Mesendoderm (in vitro differentiated cells): ENCODE data around the gene ERI3.

Experiments
- DNase-seq: peaks from one replicate; pipeline ENCODE4 v3.0.0; 2013
- H2AK5ac ChIP-seq: 2 replicates; pipeline ENCODE4 v1.6.1; 2013; ENCODE audit warnings: low read length, inconsistent platforms
- H2BK120ac ChIP-seq: 2 replicates; pipeline ENCODE4 v1.6.1; 2013; ENCODE audit warnings: low read depth, mild to moderate bottlenecking, low read length, moderate library complexity, mixed read lengths
- H2BK15ac ChIP-seq: replicated peaks from 2 replicates; pipeline ENCODE4 v1.6.1; 2013; ENCODE audit warnings: low read depth, mild to moderate bottlenecking, moderate library complexity
- H2BK5ac ChIP-seq: 2 replicates; pipeline ENCODE4 v1.6.1; 2013; ENCODE audit warnings: low read length, inconsistent platforms
- H3K18ac ChIP-seq: 2 replicates; pipeline ENCODE4 v1.6.1; 2013; ENCODE audit warnings: mild to moderate bottlenecking, low read length, mixed read lengths
- H3K23ac ChIP-seq: one replicate; pipeline ENCODE4 v1.6.1; 2013; ENCODE audit warnings: low read length
- H3K27ac ChIP-seq: 2 replicates; pipeline ENCODE4 v1.5.1; 2013; ENCODE audit warnings: low read depth, mild to moderate bottlenecking, inconsistent platforms, low read length, moderate library complexity
- H3K27me3 ChIP-seq: 2 replicates; pipeline ENCODE4 v1.6.1; 2013; ENCODE audit warnings: low read length, control low read depth, mild to moderate bottlenecking, inconsistent platforms; ENCODE audit not compliant: insufficient read depth, poor library complexity
- H3K36me3 ChIP-seq: 2 replicates; pipeline ENCODE4 v1.6.1; 2013; ENCODE audit warnings: low read length, inconsistent platforms; ENCODE audit not compliant: control insufficient read depth, insufficient read depth
- H3K4ac ChIP-seq: one replicate; pipeline ENCODE4 v1.6.1; 2013; ENCODE audit warnings: low read depth, mild to moderate bottlenecking, low read length, moderate library complexity
- H3K4me1 ChIP-seq: 2 replicates; pipeline ENCODE4 v1.6.1; 2013; ENCODE audit warnings: low read depth, low read length, inconsistent platforms; ENCODE audit not compliant: control insufficient read depth
- H3K4me2 ChIP-seq: 2 replicates; pipeline ENCODE4 v1.6.1; 2013; ENCODE audit warnings: low read length
- H3K4me3 ChIP-seq: 2 replicates; pipeline ENCODE4 v1.5.1; 2013; ENCODE audit warnings: mild to moderate bottlenecking, low read length
- H3K56ac ChIP-seq: one replicate; pipeline ENCODE4 v1.6.1; 2013; ENCODE audit warnings: low read length
- H3K79me1 ChIP-seq: 2 replicates; pipeline ENCODE4 v1.6.1; 2013; ENCODE audit warnings: low read length, inconsistent platforms
- H3K79me2 ChIP-seq: 2 replicates; pipeline ENCODE4 v1.6.1; 2013; ENCODE audit warnings: mild to moderate bottlenecking, low read length; ENCODE audit not compliant: control insufficient read depth, insufficient read depth
- H3K9ac ChIP-seq: 2 replicates; pipeline ENCODE4 v1.6.1; 2013; ENCODE audit warnings: low read length, inconsistent platforms
- H4K5ac ChIP-seq: one replicate; pipeline ENCODE4 v1.6.1; 2013; ENCODE audit warnings: low read length
- H4K8ac ChIP-seq: one replicate; pipeline ENCODE4 v1.6.1; 2013; ENCODE audit warnings: low read depth, mild to moderate bottlenecking, control low read depth, low read length, moderate library complexity
- WGBS: extraction: QIAGEN DNeasy Blood & Tissue Kit; methylation state at CpG from one replicate; pipeline ENCODE4 v1.1.7; 2013; ENCODE audit warnings: low lambda C conversion rate, missing lambda C conversion rate; ENCODE audit not compliant: insufficient coverage; ENCODE audit errors: extremely low coverage; 5-methylcytosine and 5-hydroxymethylcytosine counted together

Gene ERI3

DNA sequence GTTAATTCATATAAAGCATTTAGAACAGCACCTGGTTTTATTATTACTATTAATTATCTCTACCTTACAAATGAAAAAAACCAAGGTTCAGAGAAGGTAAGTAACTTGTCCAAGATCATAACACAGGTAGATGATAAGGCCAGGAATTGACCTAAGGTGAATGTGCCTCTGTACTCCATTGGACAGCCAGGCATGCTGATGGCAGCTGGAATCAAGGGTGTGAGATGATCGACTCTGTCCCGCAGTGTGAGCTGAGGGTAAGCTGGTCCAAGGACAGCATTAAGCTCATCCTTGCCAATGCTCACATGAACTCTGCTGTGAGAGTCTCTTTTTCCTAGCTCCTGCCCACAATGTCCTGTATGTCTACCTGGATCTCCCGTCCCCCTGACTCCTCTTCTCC lies 83.4 kb downstream of the ERI3 start:
- Histone ChIP-seq H3K79me2 (no peaks in the 10 kb centered on the region), H3K23ac (no peak overlapping the region), H3K79me1 (peaks cover 2% of the 10 kb centered on the region), H3K9ac (no peak overlapping the region), H2BK5ac (no peak overlapping the region), H2BK120ac (no peak overlapping the region), H3K4me2 (no peak overlapping the region), H2AK5ac (no peak overlapping the region), H3K27ac (no peak overlapping the region), H2BK15ac (no peak overlapping the region), H3K56ac (no peak overlapping the region), H3K4me1 (peaks cover 5% of the 10 kb centered on the region), H4K8ac (no peak overlapping the region), H3K36me3 (no peaks in the 10 kb centered on the region), H3K4me3 (no peak overlapping the region), H3K27me3 (no peaks in the 10 kb centered on the region), H3K18ac (no peak overlapping the region), H4K5ac (no peak overlapping the region), H3K4ac (no peak overlapping the region)
- DNase-seq = no peak
- no CpG with 5 or more reads among the region's 3 CpGs for WGBS

DNA sequence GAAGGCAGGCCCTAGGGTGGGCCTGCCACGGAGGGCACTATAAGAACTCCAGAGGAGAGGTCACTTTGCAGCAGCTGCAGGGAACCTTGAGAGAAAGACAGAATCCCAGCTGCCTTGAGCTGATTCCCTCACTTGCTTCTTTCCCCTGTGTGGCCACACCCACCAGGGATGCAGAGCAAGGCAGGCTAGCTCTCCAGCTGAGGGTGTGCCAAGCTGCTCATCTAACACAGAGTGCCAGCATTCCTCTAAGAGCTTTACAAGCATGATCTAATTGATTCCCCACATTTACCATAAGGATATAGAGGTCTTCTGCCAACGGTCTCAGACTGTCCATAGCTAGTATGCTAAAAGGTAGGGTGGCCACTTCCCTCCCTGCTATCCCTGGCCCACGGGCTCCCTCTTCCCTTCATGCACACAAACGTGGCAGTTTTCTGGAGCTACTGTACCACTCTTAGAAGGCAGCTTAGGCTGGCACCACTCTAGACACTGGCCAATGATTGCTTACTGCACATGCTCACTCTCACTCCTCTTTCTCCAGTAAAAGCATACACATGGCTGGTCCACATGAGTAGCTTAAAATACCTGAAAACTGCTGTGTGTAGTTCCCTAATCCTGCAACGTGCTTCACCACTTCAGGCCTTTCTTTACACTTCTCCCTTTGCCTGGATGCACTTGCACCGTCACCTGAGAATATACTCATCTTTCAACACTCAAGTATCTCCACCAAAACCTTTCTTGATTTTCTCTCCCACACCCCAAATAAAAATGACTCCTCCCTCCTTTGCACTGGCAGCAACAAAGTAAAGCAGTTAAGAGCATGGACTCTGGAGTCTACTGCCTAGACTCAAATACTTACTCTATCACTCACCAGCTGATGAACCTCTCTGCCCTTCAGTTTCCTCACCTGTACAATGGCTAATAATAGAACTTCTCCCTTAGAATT lies 84.1 kb downstream of the ERI3 start:
- H3K79me1 ChIP-seq = peaks cover 2% of the 10 kb centered on the region
- H4K5ac ChIP-seq = no peak overlapping the region
- DNase-seq = no peak
- H3K9ac ChIP-seq = no peak overlapping the region
- H4K8ac ChIP-seq = no peak overlapping the region
- no peak overlapping the region for H2AK5ac ChIP-seq
- no peak overlapping the region for H3K27ac ChIP-seq
- WGBS = no CpG with 5 or more reads among the region's 6 CpGs
- H3K4me1 ChIP-seq = peaks cover 3% of the 10 kb centered on the region
- H3K79me2 ChIP-seq = no peaks in the 10 kb centered on the region
- no peak overlapping the region for H3K18ac ChIP-seq
- H2BK15ac ChIP-seq = no peak overlapping the region
- no peak overlapping the region for H2BK120ac ChIP-seq
- H3K4me2 ChIP-seq = no peak overlapping the region
- H3K56ac ChIP-seq = no peak overlapping the region
- no peak overlapping the region for H3K4me3 ChIP-seq
- no peak overlapping the region for H3K23ac ChIP-seq
- no peak overlapping the region for H2BK5ac ChIP-seq
- H3K36me3 ChIP-seq = no peaks in the 10 kb centered on the region
- H3K27me3 ChIP-seq = no peaks in the 10 kb centered on the region
- no peak overlapping the region for H3K4ac ChIP-seq

DNA sequence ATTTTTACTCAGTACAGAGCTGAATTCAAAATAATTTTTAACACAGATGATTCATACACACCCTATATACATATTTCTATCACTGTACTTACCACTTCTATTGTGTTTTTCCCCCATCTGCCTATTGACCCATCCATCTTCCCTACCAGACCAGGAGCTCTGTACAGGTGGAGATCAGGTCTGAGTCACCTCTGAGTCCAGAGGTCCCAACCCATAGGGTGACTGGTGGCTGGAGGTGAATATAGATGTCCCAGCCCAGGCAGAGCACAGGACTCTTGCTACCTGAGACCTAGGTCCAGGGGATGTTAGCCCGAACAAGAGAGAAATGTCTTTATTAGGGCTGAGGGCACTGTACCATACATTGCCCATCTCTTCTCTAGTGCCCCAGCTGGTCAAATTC lies 87.0 kb downstream of the ERI3 start:
- Histone ChIP-seq H3K23ac (no peak overlapping the region), H2AK5ac (no peak overlapping the region), H3K18ac (no peak overlapping the region), H2BK5ac (no peak overlapping the region), H3K27ac (no peak overlapping the region), H3K4ac (no peak overlapping the region), H2BK15ac (no peak overlapping the region), H3K79me1 (peaks cover 2% of the 10 kb centered on the region), H4K8ac (no peak overlapping the region), H3K79me2 (no peaks in the 10 kb centered on the region), H3K36me3 (no peaks in the 10 kb centered on the region), H3K27me3 (no peaks in the 10 kb centered on the region), H3K9ac (no peak overlapping the region), H3K4me3 (no peak overlapping the region), H4K5ac (no peak overlapping the region), H3K4me1 (no peaks in the 10 kb centered on the region), H2BK120ac (no peak overlapping the region), H3K56ac (no peak overlapping the region), H3K4me2 (no peak overlapping the region)
- no peak for DNase-seq
- no CpG with 5 or more reads among the region's 1 CpG for WGBS

DNA sequence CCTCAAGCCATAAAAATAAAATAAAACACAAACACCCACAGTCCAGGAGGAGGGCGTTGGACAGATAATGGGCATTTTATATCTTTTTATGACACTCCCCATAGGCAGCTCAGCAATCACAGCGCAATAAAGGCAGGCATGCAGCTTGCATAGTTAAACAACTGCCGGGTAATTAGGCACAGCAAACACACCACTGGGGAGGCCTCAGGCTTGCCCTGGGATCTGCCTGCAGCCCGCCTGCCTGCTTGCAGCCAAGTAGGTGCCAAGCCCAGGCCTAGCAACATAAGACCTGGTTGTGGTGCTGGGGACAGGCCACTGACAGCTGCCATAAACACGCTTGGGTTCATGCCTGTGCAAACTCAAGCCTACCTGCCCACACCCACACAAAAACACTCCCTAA lies 87.6 kb downstream of the ERI3 start:
- no peak overlapping the region for H3K27ac ChIP-seq
- no peak overlapping the region for H2AK5ac ChIP-seq
- H3K27me3 ChIP-seq = no peaks in the 10 kb centered on the region
- H4K8ac ChIP-seq = no peak overlapping the region
- no peak overlapping the region for H4K5ac ChIP-seq
- no peaks in the 10 kb centered on the region for H3K79me2 ChIP-seq
- H3K9ac ChIP-seq = no peak overlapping the region
- no peaks in the 10 kb centered on the region for H3K4me1 ChIP-seq
- no CpG with 5 or more reads among the region's 5 CpGs for WGBS
- no peak overlapping the region for H2BK15ac ChIP-seq
- H3K4me2 ChIP-seq = no peak overlapping the region
- no peak overlapping the region for H3K18ac ChIP-seq
- no peak overlapping the region for H3K23ac ChIP-seq
- no peak overlapping the region for H3K4me3 ChIP-seq
- H2BK5ac ChIP-seq = no peak overlapping the region
- H3K79me1 ChIP-seq = peaks cover 2% of the 10 kb centered on the region
- no peak overlapping the region for H3K56ac ChIP-seq
- H2BK120ac ChIP-seq = no peak overlapping the region
- no peak for DNase-seq
- H3K4ac ChIP-seq = no peak overlapping the region
- no peaks in the 10 kb centered on the region for H3K36me3 ChIP-seq

DNA sequence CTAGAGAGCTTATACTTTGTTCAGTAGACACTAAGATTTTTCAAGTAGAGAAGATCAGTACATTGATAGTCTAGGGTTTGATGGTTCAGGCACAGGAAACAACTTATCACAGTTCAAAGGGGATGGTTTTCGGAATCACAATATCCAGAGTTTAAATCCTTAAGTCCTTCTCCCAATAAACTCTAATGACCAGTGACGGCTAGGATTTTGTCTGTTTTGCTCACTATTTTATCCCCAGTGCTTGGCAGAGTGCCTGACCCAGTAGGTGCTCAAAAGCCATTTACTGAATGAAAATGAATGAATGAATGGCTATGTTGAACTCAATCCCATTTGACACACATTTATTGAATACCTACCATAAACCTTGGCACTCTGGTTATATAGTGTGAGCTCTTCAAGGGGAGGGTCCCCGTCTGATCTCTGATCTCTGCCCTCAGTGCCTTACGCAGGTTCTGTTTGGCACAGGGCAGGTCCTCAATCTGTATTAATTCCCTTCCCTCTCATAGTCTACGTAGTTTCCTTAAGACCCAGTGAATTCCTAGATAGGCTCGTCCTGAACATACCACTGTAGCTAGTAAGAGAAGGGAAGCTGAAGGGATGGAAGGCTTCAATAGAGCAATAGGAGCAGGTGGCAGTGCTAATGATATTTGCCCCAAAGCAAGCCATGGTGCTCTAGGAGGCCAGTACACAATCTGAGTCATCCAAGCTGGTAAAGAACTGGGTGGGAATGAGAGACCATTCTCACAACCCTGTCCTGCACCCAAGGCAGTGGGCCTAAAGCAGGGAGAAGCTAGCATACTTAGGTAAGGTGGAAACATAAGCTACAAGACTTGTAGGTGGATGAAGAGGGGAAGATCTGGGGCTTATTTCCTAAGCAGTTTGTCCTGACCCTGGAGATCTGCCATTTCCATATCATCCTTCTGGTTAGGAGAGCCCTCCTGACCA lies 88.4 kb downstream of the ERI3 start:
- Histone ChIP-seq H2BK5ac (no peak overlapping the region), H3K36me3 (no peaks in the 10 kb centered on the region), H2AK5ac (no peak overlapping the region), H3K79me2 (no peaks in the 10 kb centered on the region), H3K4ac (no peak overlapping the region), H3K9ac (no peak overlapping the region), H3K18ac (no peak overlapping the region), H3K4me2 (no peak overlapping the region), H3K4me1 (peaks cover 3% of the 10 kb centered on the region), H2BK15ac (no peak overlapping the region), H2BK120ac (no peak overlapping the region), H3K4me3 (no peak overlapping the region), H3K79me1 (peaks cover 2% of the 10 kb centered on the region), H3K23ac (no peak overlapping the region), H3K27me3 (no peaks in the 10 kb centered on the region), H3K56ac (no peak overlapping the region), H4K5ac (no peak overlapping the region), H3K27ac (no peak overlapping the region), H4K8ac (no peak overlapping the region)
- no peak for DNase-seq
- WGBS = no CpG with 5 or more reads among the region's 6 CpGs
